ENCODE data around the gene FOLR3. TPM values are rescaled to one million over a fixed set of nuclear protein-coding genes. Genes with fewer than 3 reads are reported as not detected.
"Not testable (repeated sequence)": the region's sequence is repeated elsewhere in the genome, so short reads cannot be mapped to it uniquely, and the experiment has no call there.

The FOLR3 gene
- total RNA-seq, 1 experiment from 2014 or later: not detected

GRCh38 chr11:72181553-72181958, 46.0 kb downstream of the FOLR3 start:
- not testable (repeated sequence) for BruUV-seq (replicated peaks); H3K4me3 ChIP-seq; H3K79me2 ChIP-seq (ENCODE audit: low read depth); H3K9me2 ChIP-seq (ENCODE audit: insufficient read depth); DNase-seq; H3F3A ChIP-seq (ENCODE audit: insufficient read depth, low read depth); H3K27ac ChIP-seq; H3K4me2 ChIP-seq; H3K9me3 ChIP-seq (ENCODE audit: insufficient read depth, low read depth); H4K20me1 ChIP-seq (ENCODE audit: insufficient read depth); H3K36me3 ChIP-seq (ENCODE audit: low read depth); H3K4me1 ChIP-seq (replicated peaks; ENCODE audit: insufficient read depth); H3K27me3 ChIP-seq (ENCODE audit: insufficient read depth, low read depth); H2AFZ ChIP-seq
- CTCF ChIA-PET: interaction anchor here (0.7 kb wide), 1 partner anchor 99 kb away, joined by 4 read pairs; no protein-coding TSS in a partner anchor
- POLR2A ChIA-PET (ENCODE audit: unreplicated experiment): interaction anchor here (0.7 kb wide), 1 partner anchor 38 kb away, joined by 4 read pairs; no protein-coding TSS in a partner anchor
- TF ChIP-seq, protein P1, sequence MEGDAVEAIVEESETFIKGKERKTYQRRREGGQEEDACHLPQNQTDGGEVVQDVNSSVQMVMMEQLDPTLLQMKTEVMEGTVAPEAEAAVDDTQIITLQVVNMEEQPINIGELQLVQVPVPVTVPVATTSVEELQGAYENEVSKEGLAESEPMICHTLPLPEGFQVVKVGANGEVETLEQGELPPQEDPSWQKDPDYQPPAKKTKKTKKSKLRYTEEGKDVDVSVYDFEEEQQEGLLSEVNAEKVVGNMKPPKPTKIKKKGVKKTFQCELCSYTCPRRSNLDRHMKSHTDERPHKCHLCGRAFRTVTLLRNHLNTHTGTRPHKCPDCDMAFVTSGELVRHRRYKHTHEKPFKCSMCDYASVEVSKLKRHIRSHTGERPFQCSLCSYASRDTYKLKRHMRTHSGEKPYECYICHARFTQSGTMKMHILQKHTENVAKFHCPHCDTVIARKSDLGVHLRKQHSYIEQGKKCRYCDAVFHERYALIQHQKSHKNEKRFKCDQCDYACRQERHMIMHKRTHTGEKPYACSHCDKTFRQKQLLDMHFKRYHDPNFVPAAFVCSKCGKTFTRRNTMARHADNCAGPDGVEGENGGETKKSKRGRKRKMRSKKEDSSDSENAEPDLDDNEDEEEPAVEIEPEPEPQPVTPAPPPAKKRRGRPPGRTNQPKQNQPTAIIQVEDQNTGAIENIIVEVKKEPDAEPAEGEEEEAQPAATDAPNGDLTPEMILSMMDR (conservative IDR thresholded peaks at IDR 0.05): 0 out of 2 replicates have a peak, but pooled peaks have one; percentile 27
- intact Hi-C loops (cut with micrococcal nuclease; ENCODE audit: unreplicated experiment): loop anchor here (1.0 to 5.0 kb wide), 2 partner anchors 37 to 79 kb away; partner anchors contain the start of gene LAMTOR1

DNA sequence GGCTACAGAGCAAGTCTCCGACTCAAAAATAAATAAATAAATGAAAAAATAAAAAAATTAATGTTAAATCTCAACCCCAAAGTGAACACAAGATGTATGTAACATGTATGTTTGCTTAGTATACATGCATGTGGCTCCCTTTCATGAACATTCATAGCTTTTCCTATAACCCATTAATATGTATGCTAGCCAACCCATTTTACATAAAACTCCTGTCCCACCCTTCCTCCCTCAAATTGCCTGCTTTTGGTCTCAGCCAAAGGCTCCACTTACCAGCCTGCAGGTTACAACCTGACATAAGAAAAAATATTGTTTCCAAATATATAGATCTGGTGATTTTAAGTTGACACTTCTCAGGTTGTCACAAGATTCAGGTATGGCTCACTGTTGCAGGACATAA, 52.7 kb downstream of the FOLR3 start:
- Histone ChIP-seq H3K4me3 (no peak overlapping the region), H3K9me3 (ENCODE audit: insufficient read depth, low read depth) (no peaks in the 10 kb centered on the region), H3F3A (ENCODE audit: insufficient read depth, low read depth) (no peaks in the 10 kb centered on the region), H3K79me2 (ENCODE audit: low read depth) (no peaks in the 10 kb centered on the region), H3K27ac (no peak overlapping the region), H3K36me3 (ENCODE audit: low read depth) (no peaks in the 10 kb centered on the region), H3K4me1 (replicated peaks; ENCODE audit: insufficient read depth) (peaks cover 10% of the 10 kb centered on the region), H3K4me2 (no peak overlapping the region), H4K20me1 (ENCODE audit: insufficient read depth) (no peaks in the 10 kb centered on the region), H3K27me3 (ENCODE audit: insufficient read depth, low read depth) (no peaks in the 10 kb centered on the region), H3K9me2 (ENCODE audit: insufficient read depth) (no peaks in the 10 kb centered on the region), H2AFZ (no peak overlapping the region)
- ChIA-PET POLR2A (ENCODE audit: unreplicated experiment) (interaction anchor here (0.6 kb wide), 1 partner anchor 19 kb away, joined by 3 read pairs; no protein-coding TSS in a partner anchor), CTCF (no interaction called here)
- TF ChIP-seq, protein P1 (conservative IDR thresholded peaks at IDR 0.05): no peak
- no peak for TF ChIP-seq EZH2 (IDR thresholded peaks at IDR 0.05; ENCODE audit: low read depth)
- BruUV-seq (replicated peaks): no TSS peak
- no peak for DNase-seq
- intact Hi-C loops (cut with micrococcal nuclease; ENCODE audit: unreplicated experiment): no loop called here

Other genes with a start within 250 kb of the FOLR3 start
- 19.3 and 23.4 TPM in 2 replicates for gene XNDC1N, start 207.1 kb upstream of the FOLR3 start, total RNA-seq (2021)
- gene RNF121, start 206.7 kb upstream of the FOLR3 start, total RNA-seq (2021): 40.5 and 41.2 TPM in 2 replicates
- gene IL18BP, start 136.8 kb upstream of the FOLR3 start, total RNA-seq (2021): 16.9 and 17.9 TPM in 2 replicates
- 221 and 267 TPM in 2 replicates for gene NUMA1, start 55.2 kb upstream of the FOLR3 start, total RNA-seq (2021)
- gene LRRC51, start 54.9 kb upstream of the FOLR3 start, total RNA-seq (2021): 17.5 and 19.6 TPM in 2 replicates
- 94.6 and 107 TPM in 2 replicates for gene LAMTOR1, start 32.4 kb upstream of the FOLR3 start, total RNA-seq (2021)
- gene TOMT, start 29.8 kb upstream of the FOLR3 start, total RNA-seq (2021): not detected in 2 replicates
- 77.2 and 97.8 TPM in 2 replicates for gene ANAPC15, start 23.0 kb upstream of the FOLR3 start, total RNA-seq (2021)
- gene FOLR1, start 56.4 kb downstream of the FOLR3 start, total RNA-seq (2021): 4.7 and 5.0 TPM in 2 replicates
- gene FOLR2, start 81.1 kb downstream of the FOLR3 start, total RNA-seq (2021): not detected in 2 replicates
- 195 and 199 TPM in 2 replicates for gene INPPL1, start 89.0 kb downstream of the FOLR3 start, total RNA-seq (2021)
- not detected in 2 replicates for gene PHOX2A, start 108.5 kb downstream of the FOLR3 start, total RNA-seq (2021)

Data from PC-9 (cell line).